Effector CD4-positive, alpha-beta T cell (primary cell): Measurements from ENCODE around the gene TMEM266.

ENCODE experiments used
- DNase-seq: peaks from one replicate; pipeline ENCODE4 v3.0.0-alpha.2; 2020

Gene TMEM266

GRCh38 chr15:76163457-76164295 is 103.9 kb downstream of the TMEM266 start:
- no peak for DNase-seq

GRCh38 chr15:76164602-76165001 is 104.8 kb downstream of the TMEM266 start:
- DNase-seq = no peak

GRCh38 chr15:76165951-76166350 is 106.2 kb downstream of the TMEM266 start:
- no peak for DNase-seq

- DNase-seq = no peak
These were observed 108.6 kb downstream of the TMEM266 start for GRCh38 chr15:76168237-76168984.

GRCh38 chr15:76169018-76169417 is 109.2 kb downstream of the TMEM266 start:
- DNase-seq = no peak

- no peak for DNase-seq
These were observed 110.4 kb downstream of the TMEM266 start for GRCh38 chr15:76169911-76170800.

- no peak for DNase-seq
These were observed 113.0 kb downstream of the TMEM266 start for GRCh38 chr15:76172782-76173181.

- no peak for DNase-seq
These were observed 113.6 kb downstream of the TMEM266 start for GRCh38 chr15:76173317-76173834.

GRCh38 chr15:76174654-76175053 is 114.9 kb downstream of the TMEM266 start:
- DNase-seq = no peak

GRCh38 chr15:76175442-76175841 is 115.7 kb downstream of the TMEM266 start:
- DNase-seq = no peak

GRCh38 chr15:76176059-76176458 is 116.3 kb downstream of the TMEM266 start:
- DNase-seq = no peak

GRCh38 chr15:76176487-76177085 is 116.8 kb downstream of the TMEM266 start:
- no peak for DNase-seq

GRCh38 chr15:76177491-76178040 is 117.8 kb downstream of the TMEM266 start:
- DNase-seq = no peak

GRCh38 chr15:76178296-76179000 is 118.7 kb downstream of the TMEM266 start:
- no peak for DNase-seq

GRCh38 chr15:76179023-76179422 is 119.2 kb downstream of the TMEM266 start:
- no peak for DNase-seq

GRCh38 chr15:76180321-76180720 is 120.5 kb downstream of the TMEM266 start:
- DNase-seq = no peak

GRCh38 chr15:76181705-76182107 is 121.9 kb downstream of the TMEM266 start:
- DNase-seq = no peak

GRCh38 chr15:76183930-76184649 is 124.3 kb downstream of the TMEM266 start:
- no peak for DNase-seq

GRCh38 chr15:76184650-76185035 is 124.9 kb downstream of the TMEM266 start:
- DNase-seq = no peak

- no peak for DNase-seq
These were observed 125.9 kb downstream of the TMEM266 start for GRCh38 chr15:76185716-76186115.

GRCh38 chr15:76187163-76187562 is 127.4 kb downstream of the TMEM266 start:
- DNase-seq = no peak
